Stimulated activated CD8-positive, alpha-beta memory T cell treated with anti-CD3 and anti-CD28 coated beads, Interleukin-15, amount 100 ng/mL, for 4 hours (primary cell): ENCODE results near the gene MRPL36.
"Not testable (repeated sequence)": the region's sequence is repeated elsewhere in the genome, so short reads cannot be mapped to it uniquely, and the experiment has no call there.

Experiments used
- DNase-seq, 2 donors: peaks; one replicate each; pipeline ENCODE4 v3.0.0-alpha.2; 2020; ENCODE audit warnings: low read depth in 2 of 2

Gene MRPL36

DNA sequence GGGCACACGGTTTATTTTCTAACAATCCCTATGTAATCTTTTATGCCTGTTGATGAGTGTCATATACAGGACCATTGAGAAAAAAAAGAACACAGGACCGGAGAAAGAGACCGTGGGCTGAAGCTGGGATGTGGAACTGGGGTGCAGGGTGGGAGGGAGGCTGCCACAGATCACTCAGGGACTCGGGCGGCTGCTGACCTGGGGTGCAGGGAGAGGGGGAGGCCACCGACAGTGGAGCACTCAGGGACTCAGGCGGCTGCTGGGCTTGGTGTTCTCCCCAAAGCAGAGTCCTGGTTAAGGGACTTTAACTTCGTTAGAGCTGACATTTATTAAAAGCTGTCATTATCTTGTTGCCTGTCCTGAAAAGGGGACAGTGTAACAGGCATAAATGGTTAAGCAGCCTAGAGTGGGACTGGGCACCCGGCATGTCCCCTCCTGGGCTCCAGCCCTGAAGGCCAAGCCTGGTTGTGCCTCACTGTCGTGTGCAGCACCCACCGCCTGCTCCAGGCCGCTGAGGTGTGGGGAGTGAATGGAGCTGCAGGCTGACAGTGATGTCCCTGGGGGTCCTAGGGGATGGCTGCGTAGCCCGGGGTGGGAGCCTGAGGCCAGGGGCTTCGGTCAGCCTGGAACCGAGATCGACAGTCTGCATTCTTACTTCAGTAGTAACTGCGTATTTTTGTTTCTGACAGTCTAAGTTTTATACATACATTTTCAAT is 15.6 kb upstream of the MRPL36 start:
- DNase-seq, result no peak

GRCh38 chr5:1814183-1815020 is 14.8 kb upstream of the MRPL36 start:
- no peak for DNase-seq

DNA sequence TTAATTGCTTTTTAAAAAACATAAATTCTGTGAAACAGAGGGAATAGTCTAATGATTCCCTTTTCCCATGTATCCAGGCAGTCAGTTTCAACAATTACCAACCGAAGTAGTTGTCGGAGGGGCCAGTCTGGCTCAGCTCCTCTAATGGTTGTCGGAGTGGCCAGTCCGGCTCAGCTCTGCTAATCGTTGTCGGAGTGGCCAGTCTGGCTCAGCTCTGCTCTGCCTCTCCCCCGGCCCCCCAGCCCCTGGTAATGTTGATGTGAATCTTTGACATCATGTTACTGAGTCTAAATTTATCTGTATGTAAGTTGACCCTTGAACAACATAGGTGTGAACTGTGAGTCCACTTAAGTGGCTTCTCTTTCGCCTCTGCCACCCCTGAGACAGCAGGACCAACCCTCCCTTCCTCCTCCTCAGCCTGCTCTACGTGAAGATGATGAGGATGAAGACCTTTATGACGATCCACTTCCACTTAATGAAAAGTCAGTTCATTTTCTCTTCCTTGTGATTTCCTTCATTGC is 11.0 kb upstream of the MRPL36 start:
- DNase-seq, result no peak

GRCh38 chr5:1809416-1810035 is 9.9 kb upstream of the MRPL36 start:
- DNase-seq, result no peak

GRCh38 chr5:1808439-1808838 is 8.8 kb upstream of the MRPL36 start:
- DNase-seq, result no peak

DNA sequence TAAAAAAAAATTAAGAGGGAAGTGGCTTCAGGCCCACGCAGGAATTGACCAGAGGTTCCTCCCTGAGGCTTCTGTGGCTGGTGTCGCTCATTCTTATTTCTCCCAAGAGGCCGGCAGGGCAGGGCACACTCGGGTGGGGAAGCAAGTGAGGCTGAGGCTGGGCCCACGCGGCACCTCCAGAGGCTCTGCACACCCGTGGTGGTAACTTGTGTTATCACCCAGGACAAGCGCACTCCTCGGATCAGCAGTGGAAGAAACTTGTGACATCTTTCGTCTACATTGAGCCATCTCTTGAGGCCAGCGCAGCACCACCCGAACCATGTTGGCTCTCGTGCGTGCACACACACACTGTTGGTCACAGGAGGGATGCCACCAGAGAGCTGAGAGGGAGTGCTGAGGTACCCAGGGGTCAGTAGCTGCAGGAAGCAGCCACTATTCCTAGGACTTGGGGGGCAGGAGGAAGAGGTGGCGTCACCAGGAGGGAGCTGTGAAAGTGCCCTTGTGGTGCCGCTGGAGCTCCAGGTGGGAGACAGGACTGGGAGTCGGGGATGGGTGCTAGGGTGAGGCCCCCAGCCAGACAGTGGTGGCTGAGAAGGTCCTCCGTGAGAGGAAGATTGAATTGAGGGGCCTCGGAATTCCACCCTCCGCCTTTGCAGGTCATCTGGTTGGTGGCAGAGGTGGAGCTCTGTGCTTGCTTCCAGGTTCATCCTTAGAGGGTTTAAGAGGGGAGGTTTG is 8.0 kb upstream of the MRPL36 start:
- no peak for DNase-seq

DNA sequence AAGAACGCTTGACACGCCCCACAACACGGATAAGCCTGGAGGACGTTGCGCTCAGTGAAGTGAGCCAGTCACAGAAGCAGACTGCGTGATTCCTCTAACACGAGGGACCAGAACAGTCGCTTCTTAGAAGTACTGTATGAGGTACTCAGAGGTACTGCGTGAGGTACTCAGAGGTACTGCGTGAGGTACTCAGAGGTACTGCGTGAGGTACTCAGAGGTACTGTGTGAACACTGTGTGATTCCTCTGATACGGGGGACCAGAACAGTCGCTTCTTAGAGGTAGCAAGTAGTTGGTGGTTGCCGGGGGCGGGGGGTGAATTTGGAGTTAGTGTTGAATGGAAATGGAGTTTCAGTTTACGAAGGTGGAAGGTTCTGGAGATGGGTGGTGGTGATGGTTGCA is 7.3 kb upstream of the MRPL36 start:
- DNase-seq, result no peak

GRCh38 chr5:1806199-1806598 is 6.6 kb upstream of the MRPL36 start:
- no peak for DNase-seq

DNA sequence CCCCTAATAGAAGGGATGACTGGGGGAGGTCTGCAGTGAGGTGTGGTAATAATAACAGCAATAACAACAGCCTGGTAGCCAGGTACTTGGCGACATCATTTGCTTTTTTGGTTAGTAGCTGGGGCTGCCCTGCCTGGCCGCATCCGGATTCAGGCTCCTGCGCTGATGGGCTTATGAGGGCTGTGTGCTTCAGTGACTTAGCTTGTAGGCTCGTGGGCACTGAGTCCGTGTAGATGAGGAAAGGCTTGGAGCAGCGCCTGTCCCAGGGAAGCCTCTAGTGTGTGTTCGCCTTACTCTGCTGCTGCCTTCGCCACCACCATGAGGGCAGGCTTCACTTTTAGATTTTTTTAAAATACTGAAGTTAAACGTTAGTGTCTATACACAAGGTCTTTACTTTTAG is 6.1 kb upstream of the MRPL36 start:
- DNase-seq, result no peak

DNA sequence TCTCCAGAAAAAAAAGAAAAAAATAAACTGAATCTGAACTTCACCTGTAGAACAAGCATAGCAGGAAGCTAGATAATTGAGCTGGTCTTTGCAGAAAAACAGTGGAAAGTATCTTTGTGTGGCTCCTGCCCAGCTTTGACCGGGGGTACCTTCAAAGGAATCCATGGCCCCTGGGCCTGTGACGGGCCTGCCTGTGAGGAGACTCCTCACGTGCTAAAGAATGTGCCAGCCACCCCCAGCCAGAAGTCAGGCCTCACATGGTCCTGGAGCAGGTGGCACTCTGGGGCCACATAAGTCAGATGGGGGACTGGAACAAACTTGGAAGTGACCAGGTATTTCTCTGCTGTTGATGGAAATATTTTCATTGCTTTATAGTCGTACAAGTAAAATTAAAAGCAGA is 5.7 kb upstream of the MRPL36 start:
- no peak for DNase-seq

DNA sequence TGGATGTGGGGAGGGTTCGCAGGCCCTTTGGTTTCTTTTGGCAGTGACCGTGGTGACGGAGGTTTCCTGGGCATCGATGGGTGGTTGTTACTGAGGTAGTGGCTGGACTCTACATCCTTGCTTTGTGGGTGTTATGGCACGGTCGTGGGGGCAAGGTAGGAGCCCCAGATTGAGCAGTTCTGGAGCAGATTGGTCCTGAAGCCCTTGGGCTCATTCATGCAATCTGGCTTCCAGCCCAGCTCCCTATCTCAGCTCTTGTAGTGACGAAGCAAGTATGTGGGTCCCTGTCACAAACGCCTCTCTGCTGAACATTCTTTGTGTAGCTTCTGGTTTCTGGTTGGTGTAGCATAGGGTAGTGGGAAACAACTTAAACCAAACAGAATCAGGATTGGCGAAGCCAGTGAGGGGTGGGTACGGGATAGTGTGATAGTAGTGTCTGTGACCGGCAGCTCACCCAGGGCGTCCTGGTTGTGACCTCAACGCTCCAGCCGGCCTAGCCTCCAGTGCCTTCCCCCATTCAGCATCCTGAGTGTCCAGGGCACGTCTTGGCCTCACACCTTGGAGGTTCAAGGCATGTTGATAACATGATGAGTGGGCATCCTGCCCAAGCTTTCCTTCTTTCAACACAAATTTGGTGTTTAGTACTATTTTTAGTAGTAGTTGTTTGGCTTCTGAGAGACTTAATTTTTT is 4.5 kb upstream of the MRPL36 start:
- DNase-seq, result no peak

DNA sequence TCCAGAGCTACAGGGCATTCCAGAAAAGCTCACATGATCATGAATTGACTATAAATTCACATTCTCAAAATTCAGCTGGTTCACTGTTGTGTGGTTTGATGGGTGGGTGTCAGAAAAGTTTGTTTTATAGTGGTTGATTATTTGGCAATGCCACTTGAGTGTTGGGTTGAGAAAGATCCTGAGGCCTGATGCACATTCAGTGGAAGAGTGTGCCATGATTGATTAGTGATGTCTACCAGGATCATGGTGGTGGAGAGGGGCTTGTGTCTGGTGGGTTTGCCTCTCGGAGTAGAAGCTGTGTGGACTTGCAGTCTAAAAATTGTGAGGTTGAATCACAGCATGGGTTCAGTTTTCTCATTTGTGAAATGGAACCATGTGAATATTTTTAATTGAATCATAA is 3.6 kb upstream of the MRPL36 start:
- no peak for DNase-seq

DNA sequence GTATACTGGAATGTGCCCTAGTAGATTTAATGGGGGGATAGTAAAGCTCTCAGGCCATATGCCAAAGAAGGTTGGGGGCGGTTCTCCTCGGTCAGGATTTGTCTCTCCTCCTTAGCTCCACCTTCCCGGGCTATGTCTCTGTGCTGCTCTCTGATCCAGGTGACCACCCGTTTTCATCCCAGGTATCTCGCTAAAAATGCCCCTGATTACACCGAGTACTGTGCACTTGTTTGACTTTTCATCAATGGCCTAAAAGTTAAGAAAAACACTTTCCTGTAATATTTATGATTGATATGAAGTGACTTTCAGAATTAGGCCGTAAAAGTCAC is 2.3 kb upstream of the MRPL36 start:
- DNase-seq, result no peak

DNA sequence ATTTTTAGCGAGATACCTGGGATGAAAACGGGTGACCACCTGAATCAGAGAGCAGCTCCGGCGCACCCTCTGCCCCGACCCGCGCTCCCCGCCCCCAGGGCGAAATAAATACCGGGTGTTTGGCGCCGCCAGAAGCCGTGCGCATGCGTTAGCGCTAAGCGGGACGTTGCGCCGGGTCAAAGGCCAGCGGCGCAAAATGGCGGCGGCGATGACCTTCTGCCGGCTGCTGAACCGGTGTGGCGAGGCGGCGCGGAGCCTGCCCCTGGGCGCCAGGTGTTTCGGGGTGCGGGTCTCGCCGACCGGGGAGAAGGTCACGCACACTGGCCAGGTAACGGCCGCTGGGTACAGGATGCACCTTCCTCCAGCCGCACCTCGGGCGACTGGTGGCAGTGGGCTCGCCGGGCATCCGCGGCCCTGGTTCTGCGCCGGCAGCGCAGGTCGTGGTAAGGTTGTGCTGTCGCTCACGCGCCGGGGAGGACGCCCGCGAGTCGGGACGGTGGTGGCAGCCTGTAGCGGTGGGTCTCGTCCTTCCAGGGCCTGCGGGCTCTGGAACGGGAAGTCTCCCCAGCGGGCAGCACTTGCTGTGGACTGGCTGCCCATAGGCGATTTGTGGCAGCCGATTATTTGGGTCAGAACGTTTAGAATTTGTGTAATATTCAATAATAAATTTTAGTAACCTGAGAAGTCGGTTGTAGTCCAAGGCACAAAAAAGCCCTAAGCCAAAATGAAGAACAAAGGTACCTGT is 1.8 kb upstream of the MRPL36 start, which contains the start of gene NDUFS6:
Gene NDUFS6, plus strand, starts transcription at position 186 of the 745 bp plus-strand sequence. Its CDS starts 11 bp downstream, at position 197.
- DNase-seq, result peak; percentile 49 to 70

- peak in 1 of 2 donors; percentile 24 for DNase-seq
These were observed 1.0 kb upstream of the MRPL36 start for GRCh38 chr5:1800472-1801221.

- DNase-seq, result peak in 1 of 2 donors; percentile 27
These were observed 481 bp downstream of the MRPL36 start for GRCh38 chr5:1799110-1799601.

DNA sequence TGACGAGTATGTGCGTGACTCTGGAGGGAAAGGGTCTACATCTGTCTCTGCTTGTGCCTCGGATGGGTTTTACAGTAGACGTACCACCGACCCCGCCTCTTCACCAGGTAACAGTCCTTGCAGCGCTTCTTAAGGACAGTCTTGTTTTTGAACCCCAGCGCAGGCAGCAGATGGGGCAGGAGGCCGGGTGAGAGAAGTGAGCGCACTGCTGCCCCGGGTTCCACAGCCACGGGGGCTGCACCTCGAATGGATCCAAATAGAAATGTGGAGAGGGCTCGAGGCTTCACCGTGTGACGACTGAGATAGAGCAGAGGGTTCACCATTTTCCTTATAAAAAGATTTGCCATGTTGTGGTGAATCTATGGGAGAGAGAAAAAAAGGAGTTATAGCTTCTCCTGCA is 1.0 kb downstream of the MRPL36 start:
- DNase-seq, result not testable (repeated sequence)

DNA sequence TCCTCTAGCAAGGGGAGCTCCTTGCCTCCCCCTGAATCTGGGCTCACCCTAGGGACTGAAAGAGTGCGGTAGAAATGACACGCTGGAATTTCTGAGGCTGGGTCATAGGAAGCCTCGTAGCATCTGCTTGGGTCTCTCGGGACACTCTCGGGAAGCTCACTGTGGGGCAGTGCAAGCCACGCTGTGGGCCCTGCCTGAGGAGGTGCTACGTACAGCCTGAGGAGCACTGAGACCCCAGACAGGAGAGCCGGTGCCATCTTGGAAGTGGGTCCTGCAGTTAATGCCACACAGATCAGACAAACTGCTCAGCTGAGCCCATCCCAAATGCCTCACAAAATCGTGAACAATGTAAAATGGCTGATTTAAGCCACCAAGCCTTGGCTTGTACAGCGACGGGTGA is 1.8 kb downstream of the MRPL36 start:
- DNase-seq, result no peak

- DNase-seq, result no peak
These were observed 2.4 kb downstream of the MRPL36 start for GRCh38 chr5:1797103-1797800.
